ENCODE results near the gene ACR.
A peak's percentile ranks its signal among the peaks of the same experiment; 100 is the strongest.

Gene ACR

GRCh38 chr22:50715776-50716175, 22.2 kb upstream of the ACR start:
- Histone ChIP-seq H3K4me1 (ENCODE audit: low read length) (no peaks in the 10 kb centered on the region), H3K27ac (ENCODE audit: low read length) (no peak overlapping the region), H3K79me2 (ENCODE audit: low read length) (no peaks in the 10 kb centered on the region), H3K27me3 (ENCODE audit: low read depth, low read length) (no peaks in the 10 kb centered on the region), H3K4me3 (ENCODE audit: low read length) (no peak overlapping the region), H2AFZ (ENCODE audit: low read depth, low read length) (no peak overlapping the region), H3K9me3 (ENCODE audit: insufficient read depth, low read length) (no peaks in the 10 kb centered on the region), H3K36me3 (replicated peaks; ENCODE audit: low read depth, low read length) (no peaks in the 10 kb centered on the region), H3K4me2 (ENCODE audit: low read length) (no peak overlapping the region), H4K20me1 (ENCODE audit: insufficient read depth, low read length) (no peaks in the 10 kb centered on the region), H3K9ac (ENCODE audit: low read length) (no peak overlapping the region)
- no peak for TF ChIP-seq EZH2phosphoT487 (IDR thresholded peaks at IDR 0.05; ENCODE audit: low read depth)
- TF ChIP-seq CTCF (IDR thresholded peaks at IDR 0.05; ENCODE audit: low read depth, low read length) = no peak

- Histone ChIP-seq H3K4me1 (ENCODE audit: low read length) (no peaks in the 10 kb centered on the region), H3K4me3 (ENCODE audit: low read length) (no peak overlapping the region), H3K4me2 (ENCODE audit: low read length) (no peak overlapping the region), H3K79me2 (ENCODE audit: low read length) (no peaks in the 10 kb centered on the region), H3K27me3 (ENCODE audit: low read depth, low read length) (no peaks in the 10 kb centered on the region), H3K27ac (ENCODE audit: low read length) (no peak overlapping the region), H2AFZ (ENCODE audit: low read depth, low read length) (no peak overlapping the region), H3K9ac (ENCODE audit: low read length) (no peak overlapping the region), H3K36me3 (replicated peaks; ENCODE audit: low read depth, low read length) (no peaks in the 10 kb centered on the region), H4K20me1 (ENCODE audit: insufficient read depth, low read length) (no peaks in the 10 kb centered on the region), H3K9me3 (ENCODE audit: insufficient read depth, low read length) (no peaks in the 10 kb centered on the region)
- no peak for TF ChIP-seq EZH2phosphoT487 (IDR thresholded peaks at IDR 0.05; ENCODE audit: low read depth)
- TF ChIP-seq CTCF (IDR thresholded peaks at IDR 0.05; ENCODE audit: low read depth, low read length) = no peak
Observed at GRCh38 chr22:50716290-50717024, 21.5 kb upstream of the ACR start.

- no peak overlapping the region for H3K4me3 ChIP-seq (ENCODE audit: low read length)
- no peaks in the 10 kb centered on the region for H3K79me2 ChIP-seq (ENCODE audit: low read length)
- H3K9ac ChIP-seq (ENCODE audit: low read length) = no peak overlapping the region
- H3K36me3 ChIP-seq (replicated peaks; ENCODE audit: low read depth, low read length) = no peaks in the 10 kb centered on the region
- H3K9me3 ChIP-seq (ENCODE audit: insufficient read depth, low read length) = no peaks in the 10 kb centered on the region
- no peak overlapping the region for H3K4me2 ChIP-seq (ENCODE audit: low read length)
- H3K27ac ChIP-seq (ENCODE audit: low read length) = no peak overlapping the region
- 0 out of 2 replicates have a peak, but pooled peaks have one; percentile 7 for TF ChIP-seq CTCF (IDR thresholded peaks at IDR 0.05; ENCODE audit: low read depth, low read length)
- no peak for TF ChIP-seq EZH2phosphoT487 (IDR thresholded peaks at IDR 0.05; ENCODE audit: low read depth)
- H3K27me3 ChIP-seq (ENCODE audit: low read depth, low read length) = no peaks in the 10 kb centered on the region
- no peak overlapping the region for H2AFZ ChIP-seq (ENCODE audit: low read depth, low read length)
- no peaks in the 10 kb centered on the region for H3K4me1 ChIP-seq (ENCODE audit: low read length)
- H4K20me1 ChIP-seq (ENCODE audit: insufficient read depth, low read length) = no peaks in the 10 kb centered on the region
Observed at GRCh38 chr22:50717709-50718351, 20.2 kb upstream of the ACR start.

GRCh38 chr22:50718352-50718709, 19.7 kb upstream of the ACR start:
- Histone ChIP-seq H3K4me3 (ENCODE audit: low read length) (no peak overlapping the region), H3K4me1 (ENCODE audit: low read length) (no peaks in the 10 kb centered on the region), H4K20me1 (ENCODE audit: insufficient read depth, low read length) (no peaks in the 10 kb centered on the region), H3K9ac (ENCODE audit: low read length) (no peak overlapping the region), H3K36me3 (replicated peaks; ENCODE audit: low read depth, low read length) (no peaks in the 10 kb centered on the region), H3K27me3 (ENCODE audit: low read depth, low read length) (no peaks in the 10 kb centered on the region), H3K9me3 (ENCODE audit: insufficient read depth, low read length) (no peaks in the 10 kb centered on the region), H3K79me2 (ENCODE audit: low read length) (no peaks in the 10 kb centered on the region), H3K27ac (ENCODE audit: low read length) (no peak overlapping the region), H2AFZ (ENCODE audit: low read depth, low read length) (no peak overlapping the region), H3K4me2 (ENCODE audit: low read length) (no peak overlapping the region)
- TF ChIP-seq EZH2phosphoT487 (IDR thresholded peaks at IDR 0.05; ENCODE audit: low read depth) = no peak
- TF ChIP-seq CTCF (IDR thresholded peaks at IDR 0.05; ENCODE audit: low read depth, low read length) = no peak

Measured in OCI-LY3 (cell line).